Mesenchymal stem cell (in vitro differentiated cells and primary cell): Measurements from ENCODE around the gene MYLK2. TPM values are rescaled to one million over a fixed set of nuclear protein-coding genes. Genes with fewer than 3 reads are reported as not detected.

Source experiments
- small RNA-seq: library from polyadenylated mRNA; stranded (forward); fragments of <200 nt; extraction: miRNeasy Mini kit (QIAGEN cat#:217004); gene quantifications from one replicate; pipeline ENCODE3, GENCODE V24; 2013; ENCODE audit warnings: low read depth

MYLK2 gene

Small RNAs within 50 kb of the gene (small RNA-seq; reads per million reads assigned to genes)
- gene AL160175.1, result not detected
